ENCODE results near the gene SLC35A3.
"Not testable (repeated sequence)": the region's sequence is repeated elsewhere in the genome, so short reads cannot be mapped to it uniquely, and the experiment has no call there.

The SLC35A3 gene

DNA sequence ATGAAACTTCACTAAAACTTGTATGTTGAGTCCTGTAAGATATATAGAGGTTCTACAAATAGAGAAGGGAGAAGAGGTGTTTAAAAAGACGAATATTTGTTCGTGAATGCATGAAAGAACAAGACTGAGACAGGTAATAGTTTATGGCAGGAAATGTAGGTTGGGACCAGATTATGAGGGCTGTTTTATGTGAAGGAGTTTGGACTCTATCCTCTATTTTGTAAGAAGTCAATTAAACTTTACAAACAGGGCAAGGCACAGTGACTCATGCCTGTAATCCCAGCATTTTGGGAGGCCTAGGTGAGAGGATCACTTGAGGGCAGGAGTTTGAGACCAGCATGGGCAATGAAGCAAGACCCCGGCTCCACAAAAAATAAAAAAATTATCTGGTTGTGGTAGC lies 5.7 kb downstream of the SLC35A3 start:
- no peak for DNase-seq (ENCODE audit: low spot score)

GRCh38 chr1:99977326-99977725 lies 7.5 kb downstream of the SLC35A3 start:
- not testable (repeated sequence) for DNase-seq (ENCODE audit: low spot score)

DNA sequence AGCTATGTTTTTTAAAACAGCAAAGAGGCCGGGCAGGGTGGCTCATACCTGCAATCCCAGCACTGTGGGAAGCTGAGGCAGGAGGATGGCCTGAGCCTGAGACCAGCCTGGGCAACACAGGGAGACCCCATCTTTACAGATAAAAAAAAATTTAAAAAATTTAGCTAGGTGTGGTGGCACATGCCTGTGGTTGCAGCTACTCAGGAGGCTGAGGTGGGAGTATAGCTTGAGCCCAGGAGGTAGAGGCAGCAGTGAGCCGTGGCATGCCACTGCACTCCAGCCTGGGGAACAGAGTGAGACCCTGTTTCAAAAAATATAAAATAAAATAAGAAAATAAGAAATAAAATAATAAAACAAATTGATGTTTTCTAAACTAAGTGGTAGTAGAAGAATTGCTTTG lies 8.4 kb downstream of the SLC35A3 start:
- no peak for DNase-seq (ENCODE audit: low spot score)

GRCh38 chr1:99979091-99979490 lies 9.3 kb downstream of the SLC35A3 start:
- no peak for DNase-seq (ENCODE audit: low spot score)

GRCh38 chr1:99980928-99981327 lies 11.1 kb downstream of the SLC35A3 start:
- DNase-seq (ENCODE audit: low spot score), result no peak

GRCh38 chr1:99986656-99987225 lies 16.9 kb downstream of the SLC35A3 start:
- no peak for DNase-seq (ENCODE audit: low spot score)

DNA sequence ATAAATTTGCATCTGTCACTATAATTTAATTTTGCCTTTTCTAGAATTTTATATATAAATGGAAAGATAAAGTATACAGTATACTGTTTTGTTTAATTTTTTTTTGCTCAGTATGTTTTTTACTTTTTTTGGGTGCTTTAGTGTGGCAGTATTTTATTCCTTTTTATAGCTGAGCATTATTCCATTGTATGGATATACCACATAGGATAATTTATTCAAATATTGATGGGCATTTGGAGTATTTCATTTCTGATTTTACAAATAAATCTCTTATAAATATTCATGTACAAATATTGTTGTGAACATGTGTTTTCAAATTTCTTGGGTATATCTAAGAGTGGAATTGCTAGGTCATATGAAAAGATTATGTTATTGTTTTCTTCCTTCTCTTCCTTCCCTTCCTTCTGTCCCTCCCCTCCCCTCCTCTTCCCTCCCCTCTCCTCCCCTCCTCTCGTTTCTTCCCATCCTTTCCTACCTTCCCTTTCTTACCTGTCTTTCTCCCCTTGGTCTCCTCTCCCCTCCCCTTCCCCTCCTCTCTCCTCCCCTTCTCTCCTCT lies 18.5 kb downstream of the SLC35A3 start:
- DNase-seq (ENCODE audit: low spot score), result no peak

GRCh38 chr1:99992044-99992722 lies 22.4 kb downstream of the SLC35A3 start:
- DNase-seq (ENCODE audit: low spot score), result no peak

GRCh38 chr1:99992760-99993467 lies 23.1 kb downstream of the SLC35A3 start:
- DNase-seq (ENCODE audit: low spot score), result no peak

DNA sequence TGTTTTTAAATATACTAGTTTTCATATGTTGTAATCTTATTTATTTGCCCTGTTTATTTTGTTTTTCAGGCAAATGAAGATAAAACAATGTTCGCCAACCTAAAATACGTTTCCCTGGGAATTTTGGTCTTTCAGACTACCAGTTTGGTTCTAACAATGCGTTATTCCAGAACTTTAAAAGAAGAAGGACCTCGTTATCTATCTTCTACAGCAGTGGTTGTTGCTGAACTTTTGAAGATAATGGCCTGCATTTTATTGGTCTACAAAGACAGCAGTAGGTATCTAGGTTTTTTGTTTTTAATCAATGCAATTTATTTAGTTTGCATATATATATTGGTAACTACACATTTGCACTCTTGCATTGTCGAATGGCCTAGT lies 23.7 kb downstream of the SLC35A3 start:
- DNase-seq (ENCODE audit: low spot score), result no peak

GRCh38 chr1:99994496-99994895 lies 24.7 kb downstream of the SLC35A3 start:
- DNase-seq (ENCODE audit: low spot score), result no peak

DNA sequence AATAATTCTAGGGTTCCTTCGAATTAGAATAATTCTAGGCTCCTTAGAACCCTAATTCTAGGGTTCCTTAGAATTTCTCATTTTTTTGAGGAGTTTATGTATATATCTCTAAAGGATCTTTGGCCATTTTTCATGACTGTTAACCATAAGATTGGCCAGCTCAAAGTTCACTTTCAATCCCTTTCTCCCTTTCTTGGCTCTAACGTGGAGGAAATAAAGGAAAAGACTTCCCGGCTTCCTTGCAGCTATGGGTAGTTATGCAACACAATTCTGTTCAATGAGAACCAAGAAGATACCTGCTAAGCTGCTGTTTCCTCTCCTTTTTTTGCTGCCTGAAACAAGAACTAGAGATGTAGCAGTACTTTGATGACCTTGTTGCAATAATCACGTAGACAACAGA lies 27.2 kb downstream of the SLC35A3 start:
- no peak for DNase-seq (ENCODE audit: low spot score)

- no peak for DNase-seq (ENCODE audit: low spot score)
Measured at GRCh38 chr1:100001462-100001861, 31.7 kb downstream of the SLC35A3 start.

DNA sequence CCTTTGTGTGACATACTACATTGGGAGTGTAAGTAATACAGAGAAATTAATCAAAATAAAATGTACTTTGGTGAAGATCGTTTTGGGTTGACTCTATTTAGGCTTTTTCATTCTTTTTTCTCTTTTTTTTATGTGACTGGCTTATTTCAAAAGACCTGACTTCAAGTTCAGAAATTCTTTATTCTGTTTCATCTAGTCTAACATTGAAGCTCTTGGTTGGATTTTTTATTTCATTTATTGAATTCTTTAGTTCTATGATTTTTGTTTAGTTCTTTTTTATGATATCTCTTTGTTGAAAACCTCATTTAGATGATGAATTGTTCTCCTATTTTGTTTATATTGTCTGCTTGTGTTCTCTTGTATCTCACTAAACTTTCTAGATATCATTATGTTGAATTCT lies 35.6 kb downstream of the SLC35A3 start:
- DNase-seq (ENCODE audit: low spot score), result no peak

DNA sequence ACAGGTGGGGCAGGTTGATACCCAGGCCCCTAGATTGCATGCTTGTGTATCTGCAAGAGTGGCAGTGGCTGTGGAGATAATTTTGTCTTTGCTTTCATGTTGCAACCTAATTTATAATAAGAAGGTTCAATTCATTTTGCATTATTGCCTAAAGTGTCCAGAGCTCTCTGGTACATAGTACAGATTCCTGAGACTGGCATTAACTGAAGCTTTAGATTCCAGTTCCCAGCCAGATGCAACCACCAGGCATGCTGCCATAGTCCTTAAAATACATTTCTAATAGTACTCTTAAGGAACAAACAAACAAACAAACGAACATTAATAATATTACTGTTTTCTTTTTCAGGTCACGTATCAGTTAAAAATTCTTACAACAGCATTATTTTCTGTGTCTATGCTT lies 36.9 kb downstream of the SLC35A3 start:
- DNase-seq (ENCODE audit: low spot score), result no peak

DNA sequence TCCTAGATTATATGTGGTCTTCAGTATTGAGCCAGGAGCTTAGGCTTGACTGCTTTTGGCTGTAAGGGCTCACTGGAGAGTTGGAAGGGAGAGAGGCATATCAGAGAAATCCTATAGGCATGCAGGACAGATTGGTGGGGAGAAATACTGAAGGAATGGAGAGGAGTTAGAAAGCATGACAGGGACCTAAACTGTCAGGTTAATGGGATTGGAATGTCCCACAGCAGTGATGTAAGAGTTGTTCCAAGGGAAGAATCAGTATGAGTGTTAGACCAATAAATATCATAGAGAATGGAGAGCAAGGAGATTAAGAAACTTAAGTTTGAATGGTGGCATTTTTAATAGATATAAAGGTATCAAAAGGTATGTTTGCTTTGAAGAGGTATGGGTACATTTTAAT lies 39.7 kb downstream of the SLC35A3 start:
- DNase-seq (ENCODE audit: low spot score), result no peak

DNA sequence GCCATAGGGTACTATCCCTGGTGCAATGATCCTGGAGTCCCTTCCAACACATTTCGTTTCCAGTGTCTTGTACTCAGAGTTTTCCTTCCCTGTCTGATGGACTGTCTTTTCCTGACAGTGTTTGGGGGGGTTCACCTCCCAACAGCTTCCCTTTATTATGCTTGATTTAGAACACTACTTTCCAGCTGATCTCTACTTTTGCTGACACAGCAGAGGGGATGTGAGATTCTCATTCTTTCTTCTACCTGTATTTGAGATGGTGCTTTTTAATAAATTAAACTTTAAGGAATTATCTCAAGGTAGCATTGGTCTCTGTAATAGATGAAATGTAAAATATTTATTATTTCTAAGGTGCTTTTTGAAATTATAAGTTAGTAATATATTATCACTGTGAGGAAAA lies 41.0 kb downstream of the SLC35A3 start:
- no peak for DNase-seq (ENCODE audit: low spot score)

DNA sequence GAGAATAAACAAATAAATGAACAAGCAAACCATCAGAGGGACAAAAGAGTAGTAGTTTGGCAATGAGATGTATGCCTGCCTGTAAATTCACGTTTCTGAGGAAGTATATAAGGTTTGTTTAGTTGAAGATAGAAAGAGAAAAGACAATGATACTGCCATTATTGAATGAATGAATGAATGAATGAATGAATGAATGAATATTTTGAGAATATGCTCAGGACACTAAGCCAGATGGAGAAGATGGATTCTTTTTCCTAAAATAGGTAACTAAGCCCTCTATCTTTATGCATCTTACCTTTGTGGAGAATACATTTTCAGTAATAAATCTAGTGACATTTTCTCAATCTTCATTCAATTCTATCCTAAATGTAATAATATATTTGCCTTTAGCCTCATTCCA lies 49.4 kb downstream of the SLC35A3 start:
- no peak for DNase-seq (ENCODE audit: low spot score)

GRCh38 chr1:100023482-100023881 lies 53.7 kb downstream of the SLC35A3 start:
- DNase-seq (ENCODE audit: low spot score), result no peak

GRCh38 chr1:100027212-100027611 lies 57.4 kb downstream of the SLC35A3 start:
- DNase-seq (ENCODE audit: low spot score), result no peak

GRCh38 chr1:100028765-100029164 lies 59.0 kb downstream of the SLC35A3 start:
- no peak for DNase-seq (ENCODE audit: low spot score)

GRCh38 chr1:100034470-100034869 lies 64.7 kb downstream of the SLC35A3 start:
- DNase-seq (ENCODE audit: low spot score), result peak; percentile 41

GRCh38 chr1:100035214-100035613 lies 65.4 kb downstream of the SLC35A3 start:
- no peak for DNase-seq (ENCODE audit: low spot score)
